HepG2 (cell line): ENCODE measurements around the gene TSSK3. TPM values are rescaled to one million over a fixed set of nuclear protein-coding genes. Genes with fewer than 3 reads are reported as not detected.

ENCODE experiments used
- ARNTL ChIP-seq: sonication (generic); formaldehyde crosslinking; IDR thresholded peaks from 2 replicates; pipeline ENCODE4 v1.4.0; 2020; ENCODE audit warnings: mild to moderate bottlenecking, missing genetic modification reagents
- CERS6 ChIP-seq: sonication (generic); formaldehyde crosslinking; IDR thresholded peaks from 2 replicates; pipeline ENCODE4 v1.5.0; 2020; ENCODE audit warnings: missing genetic modification reagents
- DPF2 ChIP-seq: sonication (generic); formaldehyde crosslinking; IDR thresholded peaks from 2 replicates; pipeline ENCODE4 v1.4.0; 2020; ENCODE audit warnings: mild to moderate bottlenecking, low read depth, missing genetic modification reagents, borderline replicate concordance
- HNF1B ChIP-seq: sonication (generic); formaldehyde crosslinking; IDR thresholded peaks from 2 replicates; pipeline ENCODE4 v1.5.1; 2020; ENCODE audit warnings: mild to moderate bottlenecking, moderate library complexity, missing genetic modification reagents
- JUN ChIP-seq: sonication (generic); formaldehyde crosslinking; IDR thresholded peaks from 2 replicates; pipeline ENCODE4 v1.4.0; 2020; ENCODE audit warnings: mild to moderate bottlenecking, missing genetic modification reagents
- MEIS1 ChIP-seq: sonication (generic); formaldehyde crosslinking; IDR thresholded peaks from 2 replicates; pipeline ENCODE4 v1.9.0; 2021; ENCODE audit warnings: mild to moderate bottlenecking, missing genetic modification reagents, moderate library complexity, borderline replicate concordance
- MTF2 ChIP-seq: sonication (generic); formaldehyde crosslinking; IDR thresholded peaks from 2 replicates; pipeline ENCODE4 v1.5.0; 2020; ENCODE audit warnings: missing genetic modification reagents, borderline replicate concordance
- NRL ChIP-seq: sonication (generic); formaldehyde crosslinking; IDR thresholded peaks from 2 replicates; pipeline ENCODE4 v1.5.0; 2020; ENCODE audit warnings: missing genetic modification reagents, mild to moderate bottlenecking, moderate library complexity, borderline replicate concordance
- PAXIP1 ChIP-seq: sonication (generic); formaldehyde crosslinking; conservative IDR thresholded peaks from 2 replicates; pipeline ENCODE4 v1.4.0; 2020; ENCODE audit warnings: mild to moderate bottlenecking, missing genetic modification reagents, moderate library complexity
- SAP130 ChIP-seq: IDR thresholded peaks from 2 replicates; pipeline ENCODE4 v1.6.1; 2016; ENCODE audit warnings: low read depth
- TAF1 ChIP-seq: sonication (generic); formaldehyde crosslinking; IDR thresholded peaks from 2 replicates; pipeline ENCODE4 v1.4.0; 2020; ENCODE audit warnings: missing genetic modification reagents
- TCF7 ChIP-seq: sonication (generic); IDR thresholded peaks from 2 replicates; pipeline ENCODE4 v1.6.1; 2016; ENCODE audit warnings: antibody characterized with exemption, low read depth
- XRCC5 ChIP-seq: fragments of 200-400 bp; formaldehyde crosslinking; optimal IDR thresholded peaks from 2 replicates; pipeline ENCODE3; 2017; ENCODE audit warnings: mild to moderate bottlenecking, low read length
- ZBTB7A ChIP-seq: sonication (generic); formaldehyde crosslinking; IDR thresholded peaks from 2 replicates; pipeline ENCODE4 v1.8.0; 2022; ENCODE audit warnings: mild to moderate bottlenecking, missing genetic modification reagents
- ZNF343 ChIP-seq: sonication (generic); formaldehyde crosslinking; IDR thresholded peaks from 2 replicates; pipeline ENCODE4 v1.4.0; 2020; ENCODE audit warnings: mild to moderate bottlenecking, missing genetic modification reagents
- polyA plus RNA-seq, 8 experiments: library from polyadenylated mRNA; depleted of rRNA in 3 of 8; stranded (reverse) in 7 of 8; unstranded in 1 of 8; fragments of >200 nt; fragmentation: Illumina TruSeq in 4 of 8; extraction: Trizol in 4 of 8; gene quantifications; 2 replicates each; pipeline versions ENCODE4 v1.2.1 to v1.2.3, GENCODE V29; 2011 to 2016; ENCODE audit warnings: low read depth in 4 of 8, missing spikeins in 1 of 8, mixed read lengths in 1 of 8; ENCODE audit not compliant: insufficient read depth in 1 of 8
- total RNA-seq, 5 experiments: library from RNA; depleted of rRNA; stranded (reverse); fragments of >200 nt; fragmentation: Illumina TruSeq; extraction: Trizol; gene quantifications; 2 replicates each; pipeline ENCODE4 v1.2.3, GENCODE V29; 2016; ENCODE audit warnings: low read depth in 1 of 5
- TF ChIP-seq, protein P1 (sequence below): sonication (generic); formaldehyde crosslinking; IDR thresholded peaks from 2 replicates; pipeline ENCODE4 v1.8.0; 2022; ENCODE audit warnings: missing genetic modification reagents, mild to moderate bottlenecking, borderline replicate concordance
- TF ChIP-seq, protein P2 (sequence below): IDR thresholded peaks from 2 replicates; pipeline ENCODE4 v1.6.1; 2018; ENCODE audit warnings: missing genetic modification reagents, mild to moderate bottlenecking, missing compliant biosample characterization

The TSSK3 gene
- total and polyA plus RNA-seq, 2 of the 13 experiments (the other 11 are each of a cell fraction or from before 2014, with no cell fraction given) = 1.0 to 1.1 TPM

- 0 out of 2 replicates have a peak, but pooled peaks have one; percentile 5 for TF ChIP-seq PAXIP1 (CRISPR knock-in tag)
- no peak for TF ChIP-seq MEIS1
- TF ChIP-seq ZBTB7A (CRISPR knock-in tag) = 0 out of 2 replicates have a peak, but pooled peaks have one; percentile 25
- TF ChIP-seq HNF1B (CRISPR knock-in tag) = no peak
- TF ChIP-seq, protein P1, sequence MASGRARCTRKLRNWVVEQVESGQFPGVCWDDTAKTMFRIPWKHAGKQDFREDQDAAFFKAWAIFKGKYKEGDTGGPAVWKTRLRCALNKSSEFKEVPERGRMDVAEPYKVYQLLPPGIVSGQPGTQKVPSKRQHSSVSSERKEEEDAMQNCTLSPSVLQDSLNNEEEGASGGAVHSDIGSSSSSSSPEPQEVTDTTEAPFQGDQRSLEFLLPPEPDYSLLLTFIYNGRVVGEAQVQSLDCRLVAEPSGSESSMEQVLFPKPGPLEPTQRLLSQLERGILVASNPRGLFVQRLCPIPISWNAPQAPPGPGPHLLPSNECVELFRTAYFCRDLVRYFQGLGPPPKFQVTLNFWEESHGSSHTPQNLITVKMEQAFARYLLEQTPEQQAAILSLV (CRISPR knock-in tag) = no peak
- TF ChIP-seq MTF2 (CRISPR knock-in tag) = 0 out of 2 replicates have a peak, but pooled peaks have one; percentile 2
- 0 out of 2 replicates have a peak, but pooled peaks have one; percentile 29 for TF ChIP-seq DPF2 (CRISPR knock-in tag)
- 0 out of 2 replicates have a peak, but pooled peaks have one; percentile 18 for TF ChIP-seq TAF1
- 0 out of 2 replicates have a peak, but pooled peaks have one; percentile 28 for TF ChIP-seq JUN
- no peak for TF ChIP-seq CERS6 (CRISPR knock-in tag)
- 0 out of 2 replicates have a peak, but pooled peaks have one; percentile 30 for TF ChIP-seq ZNF343 (CRISPR knock-in tag)
- peak; percentile 1 for TF ChIP-seq XRCC5
- 0 out of 2 replicates have a peak, but pooled peaks have one; percentile 5 for TF ChIP-seq SAP130 (CRISPR knock-in tag)
- 0 out of 2 replicates have a peak, but pooled peaks have one; percentile 32 for TF ChIP-seq ARNTL (CRISPR knock-in tag)
- TF ChIP-seq NRL (CRISPR knock-in tag) = peak; percentile 70; the same call in 1 of the 2 replicates
- TF ChIP-seq, protein P2, sequence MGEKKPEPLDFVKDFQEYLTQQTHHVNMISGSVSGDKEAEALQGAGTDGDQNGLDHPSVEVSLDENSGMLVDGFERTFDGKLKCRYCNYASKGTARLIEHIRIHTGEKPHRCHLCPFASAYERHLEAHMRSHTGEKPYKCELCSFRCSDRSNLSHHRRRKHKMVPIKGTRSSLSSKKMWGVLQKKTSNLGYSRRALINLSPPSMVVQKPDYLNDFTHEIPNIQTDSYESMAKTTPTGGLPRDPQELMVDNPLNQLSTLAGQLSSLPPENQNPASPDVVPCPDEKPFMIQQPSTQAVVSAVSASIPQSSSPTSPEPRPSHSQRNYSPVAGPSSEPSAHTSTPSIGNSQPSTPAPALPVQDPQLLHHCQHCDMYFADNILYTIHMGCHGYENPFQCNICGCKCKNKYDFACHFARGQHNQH (CRISPR knock-in tag) = peak; percentile 5; the same call in 1 of the 2 replicates
- TF ChIP-seq TCF7 = 0 out of 2 replicates have a peak, but pooled peaks have one; percentile 15
- TF ChIP-seq, all 625 proteins: peak for 20
These were observed 23.6 kb upstream of the TSSK3 start (continued) for GRCh38 chr1:32338637-32339145.
